Activated naive CD8-positive, alpha-beta T cell treated with anti-CD3 and anti-CD28 coated beads for 36 hours (primary cell): Measurements from ENCODE around the gene ASAP2. TPM values are rescaled to one million over a fixed set of nuclear protein-coding genes. Genes with fewer than 3 reads are reported as not detected.

Experiments
- DNase-seq: peaks from one replicate; pipeline ENCODE4 v3.0.0; 2021
- H3K27ac Mint-ChIP-seq: one replicate; pipeline ENCODE4 v1.8.0; 2022; ENCODE audit warnings: mild to moderate bottlenecking, moderate library complexity, mixed read lengths
- H3K27me3 Mint-ChIP-seq: one replicate; pipeline ENCODE4 v1.8.0; 2022; ENCODE audit warnings: mild to moderate bottlenecking, mixed read lengths
- H3K36me3 Mint-ChIP-seq: one replicate; pipeline ENCODE4 v1.8.0; 2021; ENCODE audit warnings: mild to moderate bottlenecking, mixed read lengths
- H3K4me1 Mint-ChIP-seq: one replicate; pipeline ENCODE4 v1.8.0; 2021; ENCODE audit warnings: mixed read lengths
- H3K4me3 Mint-ChIP-seq: one replicate; pipeline ENCODE4 v1.8.0; 2022; ENCODE audit warnings: mild to moderate bottlenecking, moderate library complexity, mixed read lengths
- H3K9me3 Mint-ChIP-seq: one replicate; pipeline ENCODE4 v1.8.0; 2022; ENCODE audit warnings: mixed read lengths
- total RNA-seq, 2 experiments: library from RNA; stranded (reverse); gene quantifications; one replicate each; pipeline ENCODE4 v1.2.3, GENCODE V29; 2021

ASAP2 gene
- total RNA-seq, 2 experiments from 2014 or later = 0.04 to 0.12 TPM

- no peak for DNase-seq
- no peak overlapping the region for H3K4me3 Mint-ChIP-seq
- no peaks in the 10 kb centered on the region for H3K9me3 Mint-ChIP-seq
- H3K27ac Mint-ChIP-seq = no peak overlapping the region
- no peaks in the 10 kb centered on the region for H3K27me3 Mint-ChIP-seq
- no peaks in the 10 kb centered on the region for H3K4me1 Mint-ChIP-seq
- no peaks in the 10 kb centered on the region for H3K36me3 Mint-ChIP-seq
Measured at GRCh38 chr2:9343524-9343923, 136.9 kb downstream of the ASAP2 start.

DNA sequence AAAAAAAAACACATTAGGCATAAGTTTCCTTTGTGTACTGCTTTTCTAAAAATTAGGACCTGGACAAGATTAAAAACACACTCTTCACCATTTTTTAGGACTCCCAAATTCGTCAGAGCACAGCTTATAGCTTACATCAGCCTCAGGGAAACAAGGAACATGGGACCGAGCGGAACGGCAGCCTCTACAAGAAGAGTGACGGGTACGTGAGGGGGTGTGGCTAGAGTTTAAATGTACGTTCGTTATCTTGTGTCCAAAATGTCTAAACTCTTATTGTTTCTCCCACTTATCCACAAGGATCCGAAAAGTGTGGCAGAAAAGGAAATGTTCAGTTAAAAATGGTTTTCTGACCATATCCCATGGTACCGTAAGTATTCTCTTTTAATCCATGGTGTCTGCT, 137.8 kb downstream of the ASAP2 start:
- H3K9me3 Mint-ChIP-seq = no peaks in the 10 kb centered on the region
- no peaks in the 10 kb centered on the region for H3K36me3 Mint-ChIP-seq
- no peak for DNase-seq
- no peaks in the 10 kb centered on the region for H3K27me3 Mint-ChIP-seq
- H3K4me3 Mint-ChIP-seq = no peak overlapping the region
- peak overlapping the region; percentile 44 for H3K27ac Mint-ChIP-seq
- H3K4me1 Mint-ChIP-seq = no peaks in the 10 kb centered on the region

DNA sequence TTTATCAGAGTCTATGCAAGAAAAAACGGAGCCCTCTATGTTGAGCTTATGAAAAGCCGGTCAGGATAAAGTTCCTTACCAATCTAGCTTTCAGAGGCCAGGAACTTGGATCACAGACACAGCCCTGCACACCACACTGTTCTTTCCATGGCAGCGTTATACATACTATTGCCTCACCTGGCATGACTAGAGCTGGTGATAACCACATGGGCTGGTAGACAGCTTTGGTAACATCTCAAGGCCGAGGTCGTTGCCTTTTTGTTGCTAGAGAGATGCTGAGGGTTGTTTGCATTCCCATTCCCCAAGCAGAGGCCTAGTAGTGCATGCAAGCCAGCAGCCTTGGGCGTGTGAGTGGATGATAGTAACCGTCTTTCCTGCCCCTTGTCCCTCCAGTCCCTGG, 138.7 kb downstream of the ASAP2 start:
- H3K4me1 Mint-ChIP-seq = no peaks in the 10 kb centered on the region
- no peaks in the 10 kb centered on the region for H3K36me3 Mint-ChIP-seq
- H3K27me3 Mint-ChIP-seq = no peaks in the 10 kb centered on the region
- H3K4me3 Mint-ChIP-seq = no peak overlapping the region
- H3K9me3 Mint-ChIP-seq = no peaks in the 10 kb centered on the region
- no peak overlapping the region for H3K27ac Mint-ChIP-seq
- no peak for DNase-seq

- H3K4me1 Mint-ChIP-seq = no peaks in the 10 kb centered on the region
- H3K27ac Mint-ChIP-seq = no peak overlapping the region
- no peak overlapping the region for H3K4me3 Mint-ChIP-seq
- DNase-seq = no peak
- no peaks in the 10 kb centered on the region for H3K36me3 Mint-ChIP-seq
- no peaks in the 10 kb centered on the region for H3K27me3 Mint-ChIP-seq
- no peaks in the 10 kb centered on the region for H3K9me3 Mint-ChIP-seq
Measured at GRCh38 chr2:9345997-9346396, 139.4 kb downstream of the ASAP2 start.

- H3K27me3 Mint-ChIP-seq = no peaks in the 10 kb centered on the region
- H3K4me1 Mint-ChIP-seq = no peaks in the 10 kb centered on the region
- no peak for DNase-seq
- H3K27ac Mint-ChIP-seq = no peak overlapping the region
- no peaks in the 10 kb centered on the region for H3K9me3 Mint-ChIP-seq
- H3K4me3 Mint-ChIP-seq = no peak overlapping the region
- H3K36me3 Mint-ChIP-seq = no peaks in the 10 kb centered on the region
Measured at GRCh38 chr2:9346885-9347284, 140.3 kb downstream of the ASAP2 start.

- H3K4me1 Mint-ChIP-seq = no peaks in the 10 kb centered on the region
- no peak overlapping the region for H3K27ac Mint-ChIP-seq
- H3K27me3 Mint-ChIP-seq = no peaks in the 10 kb centered on the region
- H3K9me3 Mint-ChIP-seq = no peaks in the 10 kb centered on the region
- no peaks in the 10 kb centered on the region for H3K36me3 Mint-ChIP-seq
- no peak overlapping the region for H3K4me3 Mint-ChIP-seq
- no peak for DNase-seq
Measured at GRCh38 chr2:9347411-9347881, 140.8 kb downstream of the ASAP2 start.

DNA sequence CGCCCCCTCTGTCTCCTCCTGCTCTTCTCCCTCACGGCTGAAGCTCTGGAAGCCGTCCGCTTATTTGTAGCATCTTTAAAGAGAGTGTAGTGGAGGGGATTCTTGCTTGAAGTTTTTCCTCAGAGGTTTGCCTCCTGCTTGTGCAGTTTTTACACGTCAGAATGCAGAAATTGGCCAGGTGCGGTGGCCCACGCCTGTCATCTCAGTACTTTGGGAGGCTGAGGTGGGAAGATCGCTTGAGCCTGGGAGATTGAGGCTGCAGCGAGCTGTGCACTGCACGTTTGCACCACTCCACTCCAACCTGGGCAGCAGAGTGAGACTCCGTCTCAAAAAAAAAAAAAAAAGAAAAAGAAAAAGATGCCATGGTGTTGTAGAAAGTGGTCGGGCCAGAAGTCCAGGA, 147.7 kb downstream of the ASAP2 start:
- H3K4me1 Mint-ChIP-seq = no peaks in the 10 kb centered on the region
- H3K9me3 Mint-ChIP-seq = no peaks in the 10 kb centered on the region
- peaks cover 18% of the 10 kb centered on the region for H3K27me3 Mint-ChIP-seq
- no peaks in the 10 kb centered on the region for H3K36me3 Mint-ChIP-seq
- H3K4me3 Mint-ChIP-seq = no peak overlapping the region
- no peak for DNase-seq
- H3K27ac Mint-ChIP-seq = no peak overlapping the region

- H3K4me1 Mint-ChIP-seq = no peaks in the 10 kb centered on the region
- no peak overlapping the region for H3K4me3 Mint-ChIP-seq
- H3K9me3 Mint-ChIP-seq = no peaks in the 10 kb centered on the region
- no peak for DNase-seq
- H3K36me3 Mint-ChIP-seq = no peaks in the 10 kb centered on the region
- H3K27ac Mint-ChIP-seq = no peak overlapping the region
- H3K27me3 Mint-ChIP-seq = peaks cover 22% of the 10 kb centered on the region
Measured at GRCh38 chr2:9355270-9355669, 148.7 kb downstream of the ASAP2 start.

- Mint-ChIP-seq H3K36me3 (no peaks in the 10 kb centered on the region), H3K4me3 (no peak overlapping the region), H3K4me1 (no peaks in the 10 kb centered on the region), H3K9me3 (no peaks in the 10 kb centered on the region), H3K27me3 (peaks cover 22% of the 10 kb centered on the region), H3K27ac (no peak overlapping the region)
- no peak for DNase-seq
Measured at GRCh38 chr2:9355716-9356115, 149.1 kb downstream of the ASAP2 start.

- H3K4me3 Mint-ChIP-seq = no peak overlapping the region
- DNase-seq = no peak
- no peaks in the 10 kb centered on the region for H3K9me3 Mint-ChIP-seq
- no peak overlapping the region for H3K27ac Mint-ChIP-seq
- no peaks in the 10 kb centered on the region for H3K36me3 Mint-ChIP-seq
- no peaks in the 10 kb centered on the region for H3K4me1 Mint-ChIP-seq
- peaks cover 22% of the 10 kb centered on the region for H3K27me3 Mint-ChIP-seq
Measured at GRCh38 chr2:9356261-9356660, 149.6 kb downstream of the ASAP2 start.

DNA sequence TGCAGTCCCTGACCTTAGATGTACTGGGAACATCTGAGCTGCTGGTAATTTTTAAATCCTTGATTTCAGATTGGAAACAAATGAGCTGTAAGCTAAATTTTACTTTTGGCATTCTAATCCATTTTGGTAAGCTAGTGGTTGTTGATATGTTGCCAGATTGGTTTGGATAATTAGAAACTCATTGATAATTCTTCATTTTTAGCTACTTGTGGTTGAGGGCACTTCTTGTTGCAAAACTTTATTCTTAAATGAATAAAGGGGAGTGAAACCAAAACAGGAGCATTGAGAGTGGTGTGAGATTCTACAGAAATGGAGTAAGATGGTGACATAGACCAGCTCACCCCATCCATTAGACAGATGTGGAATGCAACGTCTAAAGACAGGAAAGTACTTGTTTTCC, 152.2 kb downstream of the ASAP2 start:
- H3K4me3 Mint-ChIP-seq = no peak overlapping the region
- no peak overlapping the region for H3K27ac Mint-ChIP-seq
- H3K9me3 Mint-ChIP-seq = no peaks in the 10 kb centered on the region
- DNase-seq = no peak
- no peaks in the 10 kb centered on the region for H3K4me1 Mint-ChIP-seq
- peaks cover 25% of the 10 kb centered on the region for H3K27me3 Mint-ChIP-seq
- H3K36me3 Mint-ChIP-seq = no peaks in the 10 kb centered on the region

DNA sequence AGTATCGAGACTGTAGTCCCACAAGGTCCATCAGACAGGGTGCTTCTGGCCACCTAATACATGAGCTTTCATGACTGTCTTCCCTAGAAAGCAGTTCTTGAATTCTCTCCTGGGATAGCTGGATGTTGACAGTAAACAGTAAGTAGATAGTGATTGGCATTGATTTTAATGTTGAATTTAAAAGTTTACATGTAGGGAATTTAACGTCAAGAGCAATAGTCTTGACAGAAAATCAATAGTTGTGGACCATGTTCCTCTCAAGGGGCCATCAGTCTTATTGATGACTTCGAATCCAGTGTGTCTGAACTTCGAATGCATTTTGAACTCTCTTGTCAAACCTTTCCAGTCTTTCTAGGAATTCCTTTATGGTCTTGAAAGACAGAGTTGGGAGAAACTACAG, 152.9 kb downstream of the ASAP2 start:
- H3K27me3 Mint-ChIP-seq = peaks cover 23% of the 10 kb centered on the region
- no peak for DNase-seq
- H3K9me3 Mint-ChIP-seq = no peaks in the 10 kb centered on the region
- H3K4me3 Mint-ChIP-seq = no peak overlapping the region
- no peaks in the 10 kb centered on the region for H3K4me1 Mint-ChIP-seq
- no peak overlapping the region for H3K27ac Mint-ChIP-seq
- H3K36me3 Mint-ChIP-seq = no peaks in the 10 kb centered on the region

DNA sequence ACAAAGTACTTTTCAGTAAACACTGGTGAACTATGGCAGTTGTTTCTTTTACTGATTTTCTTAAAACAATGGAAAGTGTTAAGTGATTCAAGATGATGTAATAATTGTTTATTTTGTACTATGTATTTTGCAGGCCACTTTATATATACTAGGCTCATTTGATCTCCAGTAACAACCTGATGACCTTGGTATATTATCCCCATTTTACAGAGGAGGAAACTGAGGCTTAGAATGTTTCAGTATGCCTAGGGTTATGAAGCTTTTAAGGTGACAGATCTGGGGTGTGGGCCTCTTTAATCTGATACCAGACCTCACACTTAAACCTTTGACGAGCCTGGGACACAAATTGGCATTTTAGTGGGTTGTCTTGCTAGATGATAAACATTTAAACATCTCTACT, 153.5 kb downstream of the ASAP2 start:
- Mint-ChIP-seq H3K27me3 (peaks cover 20% of the 10 kb centered on the region), H3K4me1 (no peaks in the 10 kb centered on the region), H3K9me3 (no peaks in the 10 kb centered on the region), H3K27ac (no peak overlapping the region), H3K4me3 (no peak overlapping the region), H3K36me3 (no peaks in the 10 kb centered on the region)
- DNase-seq = no peak

DNA sequence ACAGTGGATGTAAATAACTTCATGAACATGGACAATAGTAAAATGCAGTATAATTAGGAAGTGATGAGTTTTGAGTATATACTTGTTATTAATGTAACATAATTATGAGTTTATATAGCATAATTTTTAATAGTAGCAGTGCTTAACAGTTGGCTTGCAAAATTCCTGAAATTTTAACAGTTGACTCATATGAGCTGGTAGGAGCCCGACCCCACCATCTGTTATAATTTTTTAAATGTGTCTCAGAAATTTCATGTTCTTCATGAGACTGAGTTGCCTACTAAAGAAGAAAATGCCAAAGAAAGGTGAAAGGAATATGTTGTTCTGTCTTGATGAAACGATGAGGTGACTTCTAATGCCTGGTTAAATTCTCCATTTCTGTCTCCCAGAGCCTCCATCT, 154.1 kb downstream of the ASAP2 start:
- no peaks in the 10 kb centered on the region for H3K4me1 Mint-ChIP-seq
- no peak overlapping the region for H3K4me3 Mint-ChIP-seq
- no peaks in the 10 kb centered on the region for H3K36me3 Mint-ChIP-seq
- no peak overlapping the region for H3K27ac Mint-ChIP-seq
- H3K27me3 Mint-ChIP-seq = peaks cover 16% of the 10 kb centered on the region
- H3K9me3 Mint-ChIP-seq = no peaks in the 10 kb centered on the region
- no peak for DNase-seq

DNA sequence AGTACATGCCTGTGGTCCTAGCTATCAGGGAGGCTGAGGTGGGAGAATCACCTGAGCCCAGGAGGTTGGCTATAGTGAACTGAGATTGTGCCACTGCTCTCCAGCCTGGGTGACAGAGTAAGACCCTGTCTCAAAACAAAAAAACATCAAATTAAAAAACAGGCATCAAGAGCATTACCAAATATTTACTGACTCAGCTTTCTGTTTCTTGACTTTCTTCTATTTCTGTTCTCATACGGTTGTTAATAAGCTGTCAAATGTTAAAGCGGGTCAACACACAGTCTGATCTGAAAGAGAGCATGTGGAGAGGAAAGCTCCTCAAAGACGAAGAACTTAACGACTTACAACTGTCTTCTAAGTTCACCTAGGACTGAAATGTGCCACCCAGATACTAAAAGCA, 157.8 kb downstream of the ASAP2 start:
- no peak overlapping the region for H3K27ac Mint-ChIP-seq
- no peak for DNase-seq
- H3K9me3 Mint-ChIP-seq = no peaks in the 10 kb centered on the region
- H3K4me3 Mint-ChIP-seq = no peak overlapping the region
- H3K4me1 Mint-ChIP-seq = no peaks in the 10 kb centered on the region
- no peaks in the 10 kb centered on the region for H3K36me3 Mint-ChIP-seq
- peaks cover 8% of the 10 kb centered on the region for H3K27me3 Mint-ChIP-seq

GRCh38 chr2:9364791-9365497, 158.3 kb downstream of the ASAP2 start:
- Mint-ChIP-seq H3K27ac (no peak overlapping the region), H3K27me3 (peaks cover 5% of the 10 kb centered on the region), H3K9me3 (no peaks in the 10 kb centered on the region), H3K4me3 (no peak overlapping the region), H3K36me3 (no peaks in the 10 kb centered on the region), H3K4me1 (no peaks in the 10 kb centered on the region)
- no peak for DNase-seq
